ENCODE measurements around the gene NFIC.
"Not testable (repeated sequence)": the region's sequence is repeated elsewhere in the genome, so short reads cannot be mapped to it uniquely, and the experiment has no call there.

The NFIC gene

GRCh38 chr19:3507371-3508120 lies 141.2 kb downstream of the NFIC start:
- H2AFZ ChIP-seq (ENCODE audit: low read length): no peak overlapping the region
- H3K9me2 ChIP-seq (ENCODE audit: low read depth, low read length): no peaks in the 10 kb centered on the region
- TF ChIP-seq CTCF (IDR thresholded peaks at IDR 0.05; ENCODE audit: low read length): no peak
- no peak for TF ChIP-seq EZH2 (IDR thresholded peaks at IDR 0.05; ENCODE audit: borderline replicate concordance, low read length)
- peak overlapping the region; percentile 99 for H3K4me3 ChIP-seq (ENCODE audit: low read depth, low read length, poor library complexity, severe bottlenecking)
- H3K27me3 ChIP-seq (ENCODE audit: insufficient read depth, low read length): no peaks in the 10 kb centered on the region
- peaks cover 11% of the 10 kb centered on the region for H3K79me2 ChIP-seq (ENCODE audit: insufficient read depth, low read length)
- peaks cover 17% of the 10 kb centered on the region; the same call in 1 of the 2 replicates for H3K36me3 ChIP-seq (ENCODE audit: insufficient read depth, low read length)
- H4K20me1 ChIP-seq (ENCODE audit: insufficient read depth, low read length): no peaks in the 10 kb centered on the region
- no peaks in the 10 kb centered on the region for H3K9me3 ChIP-seq (ENCODE audit: low read length)
- peaks cover 21% of the 10 kb centered on the region for H3K4me1 ChIP-seq (ENCODE audit: insufficient read depth, low read length, severe bottlenecking)
- H3K27ac ChIP-seq (ENCODE audit: low read depth, low read length, poor library complexity, severe bottlenecking): peak overlapping the region; percentile 36
- peak overlapping the region; percentile 99 for H3K4me2 ChIP-seq (ENCODE audit: low read length)
- H3K9ac ChIP-seq (ENCODE audit: low read length): peak overlapping the region; percentile 99
- H3F3A ChIP-seq (ENCODE audit: insufficient read depth, low read length): no peaks in the 10 kb centered on the region

DNA sequence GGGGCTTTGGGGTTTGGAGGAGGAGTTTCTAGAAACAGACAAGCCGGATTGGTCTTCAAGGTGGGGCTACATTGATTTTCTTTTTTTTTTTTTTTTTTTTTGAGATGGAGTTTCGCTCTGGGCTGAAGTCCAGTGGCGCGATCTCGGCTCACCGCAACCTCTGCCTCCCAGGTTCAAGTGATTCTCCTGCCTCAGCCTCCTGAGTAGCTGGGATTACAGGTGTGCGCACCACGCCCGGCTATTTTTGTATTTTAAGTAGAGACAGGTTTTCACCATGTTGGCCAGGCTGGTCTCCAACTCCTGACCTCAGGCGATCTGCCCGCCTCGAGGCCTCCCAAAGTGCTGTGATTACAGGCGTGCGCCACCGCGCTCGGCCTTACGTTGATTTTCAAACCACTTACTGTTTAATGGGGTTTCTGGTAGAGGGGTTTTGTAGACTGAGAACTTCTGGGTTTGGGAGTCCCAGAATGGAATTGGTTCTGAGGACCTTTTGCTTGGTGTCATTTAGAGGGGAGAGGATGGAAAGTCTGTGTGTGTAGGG lies 141.8 kb downstream of the NFIC start:
- not testable (repeated sequence) for H3K9me2 ChIP-seq (ENCODE audit: low read depth, low read length); H3K4me3 ChIP-seq (ENCODE audit: low read depth, low read length, poor library complexity, severe bottlenecking); H3K27me3 ChIP-seq (ENCODE audit: insufficient read depth, low read length); H3K9ac ChIP-seq (ENCODE audit: low read length); H3K9me3 ChIP-seq (ENCODE audit: low read length); H3K4me2 ChIP-seq (ENCODE audit: low read length); H3F3A ChIP-seq (ENCODE audit: insufficient read depth, low read length); H4K20me1 ChIP-seq (ENCODE audit: insufficient read depth, low read length); H3K27ac ChIP-seq (ENCODE audit: low read depth, low read length, poor library complexity, severe bottlenecking); H2AFZ ChIP-seq (ENCODE audit: low read length)
- peaks cover 21% of the 10 kb centered on the region for H3K4me1 ChIP-seq (ENCODE audit: insufficient read depth, low read length, severe bottlenecking)
- H3K79me2 ChIP-seq (ENCODE audit: insufficient read depth, low read length): peaks cover 11% of the 10 kb centered on the region
- peaks cover 17% of the 10 kb centered on the region; the same call in 1 of the 2 replicates for H3K36me3 ChIP-seq (ENCODE audit: insufficient read depth, low read length)

- Histone ChIP-seq H3K36me3 (ENCODE audit: insufficient read depth, low read length) (peaks cover 17% of the 10 kb centered on the region; the same call in 1 of the 2 replicates), H3K79me2 (ENCODE audit: insufficient read depth, low read length) (peaks cover 11% of the 10 kb centered on the region), H3K9ac (ENCODE audit: low read length) (no peak overlapping the region), H2AFZ (ENCODE audit: low read length) (no peak overlapping the region), H3F3A (ENCODE audit: insufficient read depth, low read length) (no peaks in the 10 kb centered on the region), H3K4me2 (ENCODE audit: low read length) (no peak overlapping the region), H3K4me1 (ENCODE audit: insufficient read depth, low read length, severe bottlenecking) (peaks cover 21% of the 10 kb centered on the region), H4K20me1 (ENCODE audit: insufficient read depth, low read length) (no peaks in the 10 kb centered on the region), H3K9me2 (ENCODE audit: low read depth, low read length) (no peaks in the 10 kb centered on the region), H3K4me3 (ENCODE audit: low read depth, low read length, poor library complexity, severe bottlenecking) (no peak overlapping the region), H3K27ac (ENCODE audit: low read depth, low read length, poor library complexity, severe bottlenecking) (no peak overlapping the region), H3K27me3 (ENCODE audit: insufficient read depth, low read length) (no peaks in the 10 kb centered on the region), H3K9me3 (ENCODE audit: low read length) (no peaks in the 10 kb centered on the region)
- TF ChIP-seq EZH2 (IDR thresholded peaks at IDR 0.05; ENCODE audit: borderline replicate concordance, low read length): no peak
- TF ChIP-seq CTCF (IDR thresholded peaks at IDR 0.05; ENCODE audit: low read length): no peak
Observed at GRCh38 chr19:3508771-3509535, 142.6 kb downstream of the NFIC start.

All from OCI-LY1 (cell line).